Measurements from ENCODE around the gene GALNT10. TPM values are rescaled to one million over a fixed set of nuclear protein-coding genes. Genes with fewer than 3 reads are reported as not detected.

Gene GALNT10
- total and polyA plus RNA-seq, 10 of the 15 experiments (the other 5 are each of a cell fraction or from before 2014, with no cell fraction given) = 3.9 to 35.4 (median 15.5) TPM

- peaks cover 4% of the 10 kb centered on the region; the same call in 1 of the 2 replicates for H3K4me1 ChIP-seq (ENCODE audit: control insufficient read depth, insufficient read depth, low read length)
- H3K36me3 ChIP-seq (ENCODE audit: control insufficient read depth in 2 of 2, insufficient read depth in 2 of 2, low read length in 1 of 2) = peaks cover 0 to 10% of the 10 kb centered on the region in 2 experiments; a peak in 3 of 4 replicates
- H3K9ac ChIP-seq (ENCODE audit: control insufficient read depth, insufficient read depth, low read length) = no peak overlapping the region
- in situ Hi-C loops (cut with MboI) = no loop called here
- no peak for DNase-seq (ENCODE audit: low read depth, low spot score)
- ChIA-PET POLR2A (interaction anchor here (0.7 kb wide), 1 partner anchor 37 kb away, joined by 3 read pairs; no protein-coding TSS in a partner anchor), CTCF (interaction anchor here (0.8 to 1.8 kb wide), 3 partner anchors 13 to 249 kb away, joined by 3 to 5 read pairs (median 4); no protein-coding TSS in a partner anchor), RAD21 (ENCODE audit: unreplicated experiment) (interaction anchor here (1.7 kb wide), 1 partner anchor 11 kb away, joined by 3 read pairs; no protein-coding TSS in a partner anchor), SMC1A (ENCODE audit: uncharacterized antibody, unreplicated experiment) (interaction anchor here (1.0 to 1.5 kb wide), 3 partner anchors 9 to 17 kb away, joined by 3 to 4 read pairs (median 3); no protein-coding TSS in a partner anchor)
- no peaks in the 10 kb centered on the region; the same call in 1 of the 2 replicates for H4K20me1 ChIP-seq (ENCODE audit: control insufficient read depth, insufficient read depth)
- H3K79me2 ChIP-seq (ENCODE audit: control insufficient read depth, insufficient read depth, low read length) = no peaks in the 10 kb centered on the region
- TF ChIP-seq ESRRA (IDR thresholded peaks at IDR 0.05; ENCODE audit: low read length) (no peak), POLR2AphosphoS5 (IDR thresholded peaks at IDR 0.05; ENCODE audit: low read length) (no peak), CREB1 (IDR thresholded peaks at IDR 0.05; ENCODE audit: low read depth) (no peak), BHLHE40 (IDR thresholded peaks at IDR 0.05; ENCODE audit: borderline replicate concordance in 1 of 2, low read depth in 2 of 2, low read length in 1 of 2) (no peak)
- TF ChIP-seq, protein P1, sequence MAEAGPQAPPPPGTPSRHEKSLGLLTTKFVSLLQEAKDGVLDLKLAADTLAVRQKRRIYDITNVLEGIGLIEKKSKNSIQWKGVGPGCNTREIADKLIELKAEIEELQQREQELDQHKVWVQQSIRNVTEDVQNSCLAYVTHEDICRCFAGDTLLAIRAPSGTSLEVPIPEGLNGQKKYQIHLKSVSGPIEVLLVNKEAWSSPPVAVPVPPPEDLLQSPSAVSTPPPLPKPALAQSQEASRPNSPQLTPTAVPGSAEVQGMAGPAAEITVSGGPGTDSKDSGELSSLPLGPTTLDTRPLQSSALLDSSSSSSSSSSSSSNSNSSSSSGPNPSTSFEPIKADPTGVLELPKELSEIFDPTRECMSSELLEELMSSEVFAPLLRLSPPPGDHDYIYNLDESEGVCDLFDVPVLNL (IDR thresholded peaks at IDR 0.05; ENCODE audit: low read depth, low read length) = no peak
- intact Hi-C loops (cut with micrococcal nuclease; ENCODE audit: unreplicated experiment) = no loop called here
- ATAC-seq = no peak
- BruUV-seq (replicated peaks) = no TSS peak
- H3K9me3 ChIP-seq (replicated peaks; ENCODE audit: control insufficient read depth, insufficient read depth, low read length) = no peaks in the 10 kb centered on the region
- no peak overlapping the region for H3K4me2 ChIP-seq (ENCODE audit: control insufficient read depth, insufficient read depth)
- no peak overlapping the region for H3K4me3 ChIP-seq
- H2AFZ ChIP-seq (ENCODE audit: control insufficient read depth, low read depth, low read length) = no peak overlapping the region
- no peak for FAIRE-seq
- WGBS (ENCODE audit: insufficient coverage, insufficient replicate concordance, low lambda C conversion rate, missing lambda C conversion rate) = 87% methylated on average over 3 of the region's 3 CpGs
- no peaks in the 10 kb centered on the region for H3K27me3 ChIP-seq (replicated peaks in 1 of 2; ENCODE audit: control insufficient read depth in 2 of 2, insufficient read depth in 2 of 2, low read length in 1 of 2)
- no peak overlapping the region for H3K27ac ChIP-seq (ENCODE audit: control insufficient read depth, insufficient read depth)
Observed at GRCh38 chr5:154321546-154321945, 131.0 kb downstream of the GALNT10 start.

GRCh38 chr5:154324033-154324432 is 133.5 kb downstream of the GALNT10 start:
- no peak for DNase-seq (ENCODE audit: low read depth, low spot score)
- Histone ChIP-seq H3K9ac (ENCODE audit: control insufficient read depth, insufficient read depth, low read length) (no peak overlapping the region), H3K4me3 (no peak overlapping the region), H2AFZ (ENCODE audit: control insufficient read depth, low read depth, low read length) (no peak overlapping the region), H3K4me2 (ENCODE audit: control insufficient read depth, insufficient read depth) (no peak overlapping the region), H3K27ac (ENCODE audit: control insufficient read depth, insufficient read depth) (no peak overlapping the region), H3K79me2 (ENCODE audit: control insufficient read depth, insufficient read depth, low read length) (no peaks in the 10 kb centered on the region), H3K9me3 (replicated peaks; ENCODE audit: control insufficient read depth, insufficient read depth, low read length) (no peaks in the 10 kb centered on the region), H3K36me3 (ENCODE audit: control insufficient read depth in 2 of 2, insufficient read depth in 2 of 2, low read length in 1 of 2) (0 out of 4 replicates have a peak, but pooled peaks cover 0 to 5% of the 10 kb centered on the region in 2 experiments), H3K27me3 (replicated peaks in 1 of 2; ENCODE audit: control insufficient read depth in 2 of 2, insufficient read depth in 2 of 2, low read length in 1 of 2) (no peaks in the 10 kb centered on the region), H4K20me1 (ENCODE audit: control insufficient read depth, insufficient read depth) (no peaks in the 10 kb centered on the region; the same call in 1 of the 2 replicates), H3K4me1 (ENCODE audit: control insufficient read depth, insufficient read depth, low read length) (peaks cover under 1% of the 10 kb centered on the region; the same call in 1 of the 2 replicates)
- intact Hi-C loops (cut with micrococcal nuclease; ENCODE audit: unreplicated experiment) (no loop called here), in situ Hi-C loops (cut with MboI) (no loop called here)
- BruUV-seq (replicated peaks) = no TSS peak
- 100% methylated on average over 2 of the region's 2 CpGs for WGBS (ENCODE audit: insufficient coverage, insufficient replicate concordance, low lambda C conversion rate, missing lambda C conversion rate)
- ChIA-PET SMC1A (ENCODE audit: uncharacterized antibody, unreplicated experiment) (interaction anchor here (1.0 to 1.5 kb wide), 4 partner anchors 11 to 132 kb away, joined by 3 to 4 read pairs (median 4); no protein-coding TSS in a partner anchor), CTCF (interaction anchor here (1.0 kb wide), 1 partner anchor 127 kb away, joined by 3 read pairs; no protein-coding TSS in a partner anchor), RAD21 (ENCODE audit: unreplicated experiment) (no interaction called here), POLR2A (no interaction called here)
- no peak for FAIRE-seq
- no peak for ATAC-seq
- TF ChIP-seq, protein P2, sequence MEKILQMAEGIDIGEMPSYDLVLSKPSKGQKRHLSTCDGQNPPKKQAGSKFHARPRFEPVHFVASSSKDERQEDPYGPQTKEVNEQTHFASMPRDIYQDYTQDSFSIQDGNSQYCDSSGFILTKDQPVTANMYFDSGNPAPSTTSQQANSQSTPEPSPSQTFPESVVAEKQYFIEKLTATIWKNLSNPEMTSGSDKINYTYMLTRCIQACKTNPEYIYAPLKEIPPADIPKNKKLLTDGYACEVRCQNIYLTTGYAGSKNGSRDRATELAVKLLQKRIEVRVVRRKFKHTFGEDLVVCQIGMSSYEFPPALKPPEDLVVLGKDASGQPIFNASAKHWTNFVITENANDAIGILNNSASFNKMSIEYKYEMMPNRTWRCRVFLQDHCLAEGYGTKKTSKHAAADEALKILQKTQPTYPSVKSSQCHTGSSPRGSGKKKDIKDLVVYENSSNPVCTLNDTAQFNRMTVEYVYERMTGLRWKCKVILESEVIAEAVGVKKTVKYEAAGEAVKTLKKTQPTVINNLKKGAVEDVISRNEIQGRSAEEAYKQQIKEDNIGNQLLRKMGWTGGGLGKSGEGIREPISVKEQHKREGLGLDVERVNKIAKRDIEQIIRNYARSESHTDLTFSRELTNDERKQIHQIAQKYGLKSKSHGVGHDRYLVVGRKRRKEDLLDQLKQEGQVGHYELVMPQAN (conservative IDR thresholded peaks at IDR 0.05) = no peak
- TF ChIP-seq BACH1 (IDR thresholded peaks at IDR 0.05; ENCODE audit: borderline replicate concordance) (no peak), ATF2 (IDR thresholded peaks at IDR 0.05; ENCODE audit: low read length) (no peak), TCF12 (IDR thresholded peaks at IDR 0.05; ENCODE audit: low read depth, low read length) (no peak), PAX5 (IDR thresholded peaks at IDR 0.05; ENCODE audit: borderline replicate concordance, low read depth, low read length) (no peak), ZNF207 (IDR thresholded peaks at IDR 0.05; ENCODE audit: borderline replicate concordance) (no peak), RELA (IDR thresholded peaks at IDR 0.05; ENCODE audit: borderline replicate concordance, partially characterized antibody) (no peak), SIN3A (IDR thresholded peaks at IDR 0.05; ENCODE audit: low read depth, low read length) (no peak)
